Stimulated activated CD8-positive, alpha-beta memory T cell treated with anti-CD3 and anti-CD28 coated beads, Interleukin-7, amount 100 ng/mL, for 24 hours (primary cell): ENCODE data around the gene LCE1B.

Experiments
- DNase-seq: peaks from one replicate; pipeline ENCODE4 v3.0.0-alpha.2; 2020; ENCODE audit warnings: low read depth

LCE1B gene

DNA sequence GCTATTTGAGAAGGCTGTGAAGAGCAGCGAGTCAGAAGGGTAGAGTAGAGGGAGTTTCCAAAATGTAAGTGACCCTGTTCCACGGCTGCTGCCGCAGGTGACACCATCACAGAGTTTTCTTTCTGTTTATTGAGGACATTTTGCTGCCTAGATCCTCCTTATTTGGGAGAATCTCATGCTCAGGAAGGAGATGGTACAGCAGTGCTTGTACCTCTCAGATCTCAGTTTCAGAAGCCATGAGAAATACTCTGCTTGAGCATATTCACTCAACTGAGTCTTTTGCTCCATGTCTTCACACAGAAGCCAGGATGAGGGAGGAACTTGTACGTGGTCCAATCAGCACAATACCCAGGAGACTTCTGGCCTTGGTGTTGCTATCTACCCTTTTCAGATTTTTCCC, 49.6 kb downstream of the LCE1B start:
- DNase-seq = no peak
